Type B pancreatic cell (in vitro differentiated cells): ENCODE measurements around the gene HSPB7. TPM values are rescaled to one million over a fixed set of nuclear protein-coding genes. Genes with fewer than 3 reads are reported as not detected.
"Not testable (repeated sequence)": the region's sequence is repeated elsewhere in the genome, so short reads cannot be mapped to it uniquely, and the experiment has no call there.

Experiments
- DNase-seq: peaks from one replicate; pipeline ENCODE4 v3.0.0; 2021; ENCODE audit warnings: mixed read lengths; ENCODE audit not compliant: unreplicated experiment; ENCODE audit errors: extremely low spot score
- H3K27ac Mint-ChIP-seq: 2 replicates; pipeline ENCODE4 v1.8.0; 2021; ENCODE audit warnings: mild to moderate bottlenecking, mixed read lengths
- H3K27me3 Mint-ChIP-seq: 2 replicates; pipeline ENCODE4 v1.8.0; 2021; ENCODE audit warnings: mixed read lengths
- H3K36me3 Mint-ChIP-seq: 2 replicates; pipeline ENCODE4 v1.8.0; 2021; ENCODE audit warnings: mixed read lengths
- H3K4me1 Mint-ChIP-seq: one replicate; pipeline ENCODE4 v1.8.0; 2021; ENCODE audit warnings: mixed read lengths; ENCODE audit not compliant: unreplicated experiment
- H3K4me3 Mint-ChIP-seq: 2 replicates; pipeline ENCODE4 v1.8.0; 2021; ENCODE audit warnings: mild to moderate bottlenecking, mixed read lengths
- H3K9me3 Mint-ChIP-seq: 2 replicates; pipeline ENCODE4 v1.8.0; 2021; ENCODE audit warnings: mixed read lengths
- total RNA-seq: library from RNA; stranded (reverse); gene quantifications from 2 replicates; pipeline ENCODE4 v1.2.1, GENCODE V29; 2021; ENCODE audit warnings: low replicate concordance
- TF ChIP-seq, protein P1 (sequence below): fragments of 200-600 bp; sonication (generic); conservative IDR thresholded peaks from 2 replicates; pipeline ENCODE4 v1.5.0; 2021; ENCODE audit warnings: antibody characterized with exemption, mild to moderate bottlenecking

HSPB7 gene
- total RNA-seq, 1 donor from 2014 or later, result 0.48 TPM

- Mint-ChIP-seq H3K27me3 (no peaks in the 10 kb centered on the region), H3K4me1 (no peaks in the 10 kb centered on the region), H3K36me3 (no peaks in the 10 kb centered on the region), H3K27ac (no peak overlapping the region), H3K9me3 (no peaks in the 10 kb centered on the region), H3K4me3 (no peak overlapping the region)
- TF ChIP-seq, protein P1, sequence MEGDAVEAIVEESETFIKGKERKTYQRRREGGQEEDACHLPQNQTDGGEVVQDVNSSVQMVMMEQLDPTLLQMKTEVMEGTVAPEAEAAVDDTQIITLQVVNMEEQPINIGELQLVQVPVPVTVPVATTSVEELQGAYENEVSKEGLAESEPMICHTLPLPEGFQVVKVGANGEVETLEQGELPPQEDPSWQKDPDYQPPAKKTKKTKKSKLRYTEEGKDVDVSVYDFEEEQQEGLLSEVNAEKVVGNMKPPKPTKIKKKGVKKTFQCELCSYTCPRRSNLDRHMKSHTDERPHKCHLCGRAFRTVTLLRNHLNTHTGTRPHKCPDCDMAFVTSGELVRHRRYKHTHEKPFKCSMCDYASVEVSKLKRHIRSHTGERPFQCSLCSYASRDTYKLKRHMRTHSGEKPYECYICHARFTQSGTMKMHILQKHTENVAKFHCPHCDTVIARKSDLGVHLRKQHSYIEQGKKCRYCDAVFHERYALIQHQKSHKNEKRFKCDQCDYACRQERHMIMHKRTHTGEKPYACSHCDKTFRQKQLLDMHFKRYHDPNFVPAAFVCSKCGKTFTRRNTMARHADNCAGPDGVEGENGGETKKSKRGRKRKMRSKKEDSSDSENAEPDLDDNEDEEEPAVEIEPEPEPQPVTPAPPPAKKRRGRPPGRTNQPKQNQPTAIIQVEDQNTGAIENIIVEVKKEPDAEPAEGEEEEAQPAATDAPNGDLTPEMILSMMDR, result no peak
- DNase-seq, result no peak
Observed at GRCh38 chr1:16006010-16006409, 11.8 kb downstream of the HSPB7 start.

GRCh38 chr1:16005597-16005996 lies 12.2 kb downstream of the HSPB7 start:
- H3K4me1 Mint-ChIP-seq, result no peaks in the 10 kb centered on the region
- H3K36me3 Mint-ChIP-seq, result no peaks in the 10 kb centered on the region
- DNase-seq, result no peak
- no peaks in the 10 kb centered on the region for H3K9me3 Mint-ChIP-seq
- TF ChIP-seq, protein P1, result no peak
- H3K4me3 Mint-ChIP-seq, result no peak overlapping the region
- H3K27ac Mint-ChIP-seq, result no peak overlapping the region
- no peaks in the 10 kb centered on the region for H3K27me3 Mint-ChIP-seq

DNA sequence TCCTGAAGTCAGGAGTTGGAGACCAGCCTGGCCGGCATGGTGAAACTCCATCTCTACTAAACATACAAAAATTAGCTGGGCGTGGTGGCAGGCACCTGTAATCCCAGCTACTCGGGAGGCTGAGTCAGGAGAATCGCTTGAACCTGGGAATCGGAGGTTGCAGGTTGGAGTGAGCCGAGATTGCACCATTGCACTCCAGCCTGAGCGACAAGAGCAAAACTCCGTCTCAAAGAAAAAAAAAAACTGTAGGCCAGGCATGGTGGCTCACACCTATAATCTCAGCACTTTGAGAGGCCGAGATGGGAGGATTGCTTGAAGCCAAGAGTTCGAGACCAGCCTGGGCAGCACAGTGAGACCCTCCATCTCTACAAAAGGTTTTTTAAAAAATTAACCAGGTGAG lies 16.6 kb downstream of the HSPB7 start:
- not testable (repeated sequence) for H3K27ac Mint-ChIP-seq, H3K36me3 Mint-ChIP-seq, H3K4me1 Mint-ChIP-seq, H3K9me3 Mint-ChIP-seq, H3K4me3 Mint-ChIP-seq, DNase-seq
- peaks cover 11% of the 10 kb centered on the region for H3K27me3 Mint-ChIP-seq

GRCh38 chr1:15998929-15999328 lies 18.9 kb downstream of the HSPB7 start:
- H3K4me3 Mint-ChIP-seq, result no peak overlapping the region
- H3K4me1 Mint-ChIP-seq, result no peaks in the 10 kb centered on the region
- H3K36me3 Mint-ChIP-seq, result no peaks in the 10 kb centered on the region
- TF ChIP-seq, protein P1, result no peak
- no peak for DNase-seq
- peaks cover 11% of the 10 kb centered on the region for H3K27me3 Mint-ChIP-seq
- H3K9me3 Mint-ChIP-seq, result no peaks in the 10 kb centered on the region
- H3K27ac Mint-ChIP-seq, result no peak overlapping the region

DNA sequence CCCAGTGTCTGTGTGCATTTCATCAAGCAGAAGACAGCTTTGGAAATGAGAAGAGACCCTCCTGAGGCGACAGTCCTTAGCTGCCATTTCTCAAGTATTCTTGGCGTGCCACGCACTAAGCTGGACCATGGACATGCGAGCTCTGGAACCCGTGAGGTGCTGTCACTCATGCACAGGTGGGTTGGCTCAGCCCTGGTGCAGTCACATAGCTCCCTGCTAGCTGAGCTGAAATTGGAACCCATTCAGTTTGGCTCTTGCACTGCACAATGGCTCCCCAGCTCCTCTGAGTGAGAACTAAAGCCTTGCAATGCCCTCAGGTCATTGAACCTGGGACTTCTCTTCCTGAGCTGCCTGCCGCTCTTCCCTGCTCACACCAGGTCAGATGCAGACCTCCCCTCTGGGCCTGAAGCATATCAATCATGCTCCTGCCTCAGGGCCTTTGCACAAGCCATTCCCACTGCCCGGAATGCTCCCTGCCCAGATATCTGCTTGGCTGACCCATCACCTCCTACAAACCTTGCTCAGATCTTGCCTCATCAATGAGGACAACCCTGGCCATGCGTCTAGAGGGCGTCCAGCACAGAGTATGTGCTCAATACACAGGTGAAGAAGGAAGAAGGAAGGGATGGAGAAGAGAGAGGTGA lies 20.1 kb downstream of the HSPB7 start:
- H3K4me1 Mint-ChIP-seq, result no peaks in the 10 kb centered on the region
- TF ChIP-seq, protein P1, result no peak
- no peak overlapping the region for H3K4me3 Mint-ChIP-seq
- no peaks in the 10 kb centered on the region for H3K36me3 Mint-ChIP-seq
- no peak overlapping the region for H3K27ac Mint-ChIP-seq
- H3K27me3 Mint-ChIP-seq, result peaks cover 11% of the 10 kb centered on the region
- no peaks in the 10 kb centered on the region for H3K9me3 Mint-ChIP-seq
- DNase-seq, result no peak

GRCh38 chr1:15997076-15997585 lies 20.7 kb downstream of the HSPB7 start:
- DNase-seq, result no peak
- Mint-ChIP-seq H3K36me3 (no peaks in the 10 kb centered on the region), H3K4me1 (no peaks in the 10 kb centered on the region), H3K27ac (no peak overlapping the region), H3K27me3 (peaks cover 11% of the 10 kb centered on the region), H3K4me3 (no peak overlapping the region), H3K9me3 (no peaks in the 10 kb centered on the region)
- TF ChIP-seq, protein P1, result no peak
